Tibial nerve (tissue), 4 donors: Measurements from ENCODE around the gene FRZB. TPM values are rescaled to one million over a fixed set of nuclear protein-coding genes. Genes with fewer than 3 reads are reported as not detected.

ENCODE experiments used
- DNase-seq, 2 donors: peaks; one replicate each; pipeline ENCODE4 v3.0.0-alpha.2; 2019; ENCODE audit warnings: low spot score in 2 of 2
- H3K27ac ChIP-seq, 4 donors: fragments of 200-600 bp; sonication (generic) in 3 of 4; one replicate each; pipeline ENCODE4 v1.5.1; 2017 to 2019; ENCODE audit warnings: mild to moderate bottlenecking in 1 of 4
- H3K27me3 ChIP-seq, 2 donors: fragments of 200-600 bp; sonication (generic) in 1 of 2; one replicate each; pipeline versions ENCODE4 v1.5.1 to v1.6.0; 2017 to 2019
- H3K36me3 ChIP-seq, 3 donors: fragments of 200-600 bp; sonication (generic); one replicate each; pipeline ENCODE4 v1.5.1; 2018 to 2019
- H3K4me1 ChIP-seq, 4 donors: fragments of 200-600 bp; sonication (generic) in 3 of 4; one replicate each; pipeline ENCODE4 v1.5.1; 2017 to 2019
- H3K4me3 ChIP-seq, 4 donors: fragments of 200-600 bp; sonication (generic) in 3 of 4; one replicate each; pipeline ENCODE4 v1.5.1; 2017 to 2019; ENCODE audit warnings: mild to moderate bottlenecking in 1 of 4, moderate library complexity in 1 of 4
- H3K9me3 ChIP-seq, 4 donors: fragments of 200-600 bp; sonication (generic) in 3 of 4; one replicate each; pipeline ENCODE4 v1.5.1; 2017 to 2019
- EP300 ChIP-seq, 2 donors: sonication (generic); formaldehyde crosslinking; IDR thresholded peaks; one replicate each; pipeline ENCODE4 v1.6.1; 2017; ENCODE audit warnings: antibody characterized with exemption in 2 of 2, mild to moderate bottlenecking in 1 of 2
- POLR2A ChIP-seq, 2 donors: fragments of 450-650 bp; IDR thresholded peaks; one replicate each; pipeline ENCODE4 v1.6.1; 2017; ENCODE audit warnings: antibody characterized with exemption in 2 of 2, mild to moderate bottlenecking in 2 of 2, moderate library complexity in 2 of 2
- WGBS, 2 donors: methylation state at CpG; one replicate each; pipeline ENCODE4 v1.1.5; 2018; 5-methylcytosine and 5-hydroxymethylcytosine counted together
- total RNA-seq, 4 donors: library from RNA; depleted of rRNA; stranded (reverse); fragments of >200 nt; gene quantifications; one replicate each; pipeline ENCODE4 v1.1.0, GENCODE V29; 2016
- TF ChIP-seq, protein P1 (sequence below), 5 experiments: fragments of 200-600 bp in 3 of 5; fragments of 450-650 bp in 2 of 5; sonication (generic) in 3 of 5; IDR thresholded peaks; one replicate each; pipeline ENCODE4 v1.5.1; 2016 to 2019; ENCODE audit warnings: antibody characterized with exemption in 5 of 5, mild to moderate bottlenecking in 3 of 5, moderate library complexity in 2 of 5

Gene FRZB
- total RNA-seq, 4 donors from 2014 or later = 3.0 to 12.8 (median 9.6) TPM

DNA sequence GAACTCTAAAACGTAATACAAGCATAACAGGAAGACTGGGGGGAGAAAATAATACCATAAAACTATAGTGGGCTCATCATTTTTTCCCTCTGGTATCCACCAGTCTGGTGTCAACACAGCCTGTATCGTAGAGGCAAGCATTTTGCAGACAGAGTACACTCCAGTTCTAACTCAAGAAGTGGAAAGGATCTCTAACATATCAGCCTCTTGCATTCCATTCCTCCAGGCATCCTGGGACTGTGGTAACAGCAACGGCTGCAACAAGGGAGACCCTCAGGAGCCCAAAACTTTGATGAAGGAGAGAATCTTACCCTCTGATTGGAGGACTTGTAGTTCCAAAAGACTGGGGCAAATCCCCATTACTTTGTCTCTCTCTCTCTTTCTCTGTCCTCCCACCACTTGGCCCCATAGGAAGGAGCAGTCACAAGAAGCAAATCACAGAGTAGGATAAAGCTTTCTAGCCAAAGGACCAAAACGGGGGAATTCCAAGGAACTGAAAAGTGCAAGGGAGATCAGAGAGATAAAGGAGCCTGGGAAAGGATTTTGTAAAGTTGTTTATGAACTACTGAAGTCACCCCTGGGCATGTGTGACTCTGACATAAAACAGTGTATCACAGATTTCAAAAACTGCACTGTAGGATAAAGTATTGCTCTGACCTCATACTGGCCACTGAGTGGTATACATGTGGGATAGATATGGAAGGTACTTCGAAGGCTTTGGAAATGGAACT, 11.9 kb downstream of the FRZB start:
- peaks cover 0 to 13% (median 0%) of the 10 kb centered on the region in 4 donors for H3K9me3 ChIP-seq
- no peaks in the 10 kb centered on the region for H3K36me3 ChIP-seq
- no peaks in the 10 kb centered on the region for H3K27me3 ChIP-seq
- DNase-seq = no peak
- TF ChIP-seq EP300 (IDR thresholded peaks at IDR 0.05) (no peak), POLR2A (IDR thresholded peaks at IDR 0.05) (no peak)
- TF ChIP-seq, protein P1, sequence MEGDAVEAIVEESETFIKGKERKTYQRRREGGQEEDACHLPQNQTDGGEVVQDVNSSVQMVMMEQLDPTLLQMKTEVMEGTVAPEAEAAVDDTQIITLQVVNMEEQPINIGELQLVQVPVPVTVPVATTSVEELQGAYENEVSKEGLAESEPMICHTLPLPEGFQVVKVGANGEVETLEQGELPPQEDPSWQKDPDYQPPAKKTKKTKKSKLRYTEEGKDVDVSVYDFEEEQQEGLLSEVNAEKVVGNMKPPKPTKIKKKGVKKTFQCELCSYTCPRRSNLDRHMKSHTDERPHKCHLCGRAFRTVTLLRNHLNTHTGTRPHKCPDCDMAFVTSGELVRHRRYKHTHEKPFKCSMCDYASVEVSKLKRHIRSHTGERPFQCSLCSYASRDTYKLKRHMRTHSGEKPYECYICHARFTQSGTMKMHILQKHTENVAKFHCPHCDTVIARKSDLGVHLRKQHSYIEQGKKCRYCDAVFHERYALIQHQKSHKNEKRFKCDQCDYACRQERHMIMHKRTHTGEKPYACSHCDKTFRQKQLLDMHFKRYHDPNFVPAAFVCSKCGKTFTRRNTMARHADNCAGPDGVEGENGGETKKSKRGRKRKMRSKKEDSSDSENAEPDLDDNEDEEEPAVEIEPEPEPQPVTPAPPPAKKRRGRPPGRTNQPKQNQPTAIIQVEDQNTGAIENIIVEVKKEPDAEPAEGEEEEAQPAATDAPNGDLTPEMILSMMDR (IDR thresholded peaks at IDR 0.05) = no peak
- H3K27ac ChIP-seq = no peak overlapping the region
- WGBS, 2 donors = 70 to 73% methylated on average over 5 of the region's 5 CpGs
- peaks cover 0 to 8% (median 2%) of the 10 kb centered on the region in 4 donors for H3K4me1 ChIP-seq
- H3K4me3 ChIP-seq = no peak overlapping the region

DNA sequence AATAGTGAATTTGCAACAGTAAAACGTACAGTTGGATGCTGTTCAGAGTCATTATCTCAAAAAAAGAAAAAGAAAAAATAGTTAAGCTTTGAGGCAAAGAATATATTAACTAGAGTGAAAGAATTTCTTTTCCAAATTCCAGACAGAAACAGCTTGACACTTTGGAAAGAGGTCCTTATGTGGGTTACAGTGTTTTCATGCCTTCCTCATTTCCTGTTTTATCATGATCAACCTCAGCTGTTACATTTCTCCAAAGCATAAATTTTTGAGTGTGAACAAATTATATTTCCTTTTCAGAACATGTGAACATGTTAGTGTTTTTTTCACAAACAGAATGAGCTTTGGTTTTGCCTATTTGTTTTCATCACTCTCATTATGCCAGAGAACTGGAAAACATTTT, 13.6 kb downstream of the FRZB start:
- DNase-seq = no peak
- peaks cover 0 to 13% (median 0%) of the 10 kb centered on the region in 4 donors for H3K9me3 ChIP-seq
- H3K27me3 ChIP-seq = no peaks in the 10 kb centered on the region
- no peak overlapping the region for H3K4me3 ChIP-seq
- H3K4me1 ChIP-seq = peaks cover 0 to 8% (median 2%) of the 10 kb centered on the region in 4 donors
- WGBS, 2 donors = 24 to 25% methylated on average over 1 of the region's 1 CpG
- TF ChIP-seq EP300 (IDR thresholded peaks at IDR 0.05) (no peak), POLR2A (IDR thresholded peaks at IDR 0.05) (no peak)
- TF ChIP-seq, protein P1 (IDR thresholded peaks at IDR 0.05) = no peak
- H3K27ac ChIP-seq = no peak overlapping the region
- H3K36me3 ChIP-seq = no peaks in the 10 kb centered on the region

DNA sequence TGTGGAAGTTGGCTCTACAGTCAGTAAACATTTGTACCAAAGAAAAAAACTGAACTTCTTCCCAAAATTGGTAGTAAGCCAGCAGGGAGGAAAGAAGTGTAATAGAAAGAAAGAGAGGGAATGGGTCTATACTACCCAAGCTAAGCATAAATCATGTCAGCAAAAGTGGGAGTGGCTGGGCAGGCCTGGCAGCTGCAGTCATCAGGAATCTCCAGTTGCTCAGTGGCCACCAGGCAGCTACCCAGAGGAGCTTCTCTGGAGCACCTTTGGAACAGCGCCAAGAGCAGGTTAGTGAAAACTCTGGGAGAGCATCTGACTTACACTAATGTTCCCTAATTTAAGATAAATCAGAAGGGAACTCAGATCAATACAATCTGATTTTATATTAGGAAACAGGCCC, 14.3 kb downstream of the FRZB start:
- 95 to 96% methylated on average over 1 of the region's 1 CpG for WGBS, 2 donors
- DNase-seq = no peak
- TF ChIP-seq POLR2A (IDR thresholded peaks at IDR 0.05) = no peak
- TF ChIP-seq EP300 (IDR thresholded peaks at IDR 0.05) = no peak
- TF ChIP-seq, protein P1 (IDR thresholded peaks at IDR 0.05) = no peak
- H3K27me3 ChIP-seq = no peaks in the 10 kb centered on the region
- H3K27ac ChIP-seq = no peak overlapping the region
- peaks cover 0 to 8% (median 0%) of the 10 kb centered on the region in 4 donors for H3K9me3 ChIP-seq
- H3K4me1 ChIP-seq = peaks cover 0 to 8% (median 2%) of the 10 kb centered on the region in 4 donors
- no peaks in the 10 kb centered on the region for H3K36me3 ChIP-seq
- no peak overlapping the region for H3K4me3 ChIP-seq

DNA sequence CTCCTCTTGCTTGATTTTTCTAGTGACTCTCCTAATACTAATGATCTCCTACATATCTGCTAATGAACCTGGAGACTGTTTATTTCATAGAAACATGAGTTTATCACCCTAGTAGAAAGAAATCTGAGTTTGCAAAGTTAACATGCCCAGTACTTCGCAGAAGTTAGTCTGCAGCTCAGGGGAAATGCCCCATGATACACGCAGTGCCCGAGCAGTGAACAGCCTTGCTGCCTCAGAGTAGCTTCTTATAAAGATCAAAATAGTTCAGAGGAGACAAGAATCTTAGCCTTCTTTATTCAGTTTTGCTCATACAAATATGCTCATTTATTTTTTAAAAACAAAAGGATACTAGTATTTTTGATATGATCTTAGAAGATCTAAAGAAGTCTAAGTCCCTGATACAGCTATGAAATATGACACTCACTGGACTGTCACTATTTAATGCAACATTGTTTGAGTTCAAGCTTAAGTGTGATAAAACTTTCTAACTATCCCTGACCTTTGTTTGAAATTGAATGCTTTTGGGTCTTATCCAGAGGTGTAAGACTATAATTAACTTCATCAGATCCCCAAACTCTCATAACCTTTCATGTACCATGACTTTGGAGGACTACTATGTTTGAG, 20.5 kb downstream of the FRZB start:
- DNase-seq = no peak
- TF ChIP-seq EP300 (IDR thresholded peaks at IDR 0.05) (no peak), POLR2A (IDR thresholded peaks at IDR 0.05) (no peak)
- TF ChIP-seq, protein P1 (IDR thresholded peaks at IDR 0.05) = no peak
- WGBS, 2 donors = 36 to 47% methylated on average over 3 of the region's 3 CpGs
- no peaks in the 10 kb centered on the region for H3K4me1 ChIP-seq
- H3K27ac ChIP-seq = no peak overlapping the region
- no peaks in the 10 kb centered on the region for H3K27me3 ChIP-seq
- no peak overlapping the region for H3K4me3 ChIP-seq
- H3K36me3 ChIP-seq = no peaks in the 10 kb centered on the region
- H3K9me3 ChIP-seq = no peaks in the 10 kb centered on the region

DNA sequence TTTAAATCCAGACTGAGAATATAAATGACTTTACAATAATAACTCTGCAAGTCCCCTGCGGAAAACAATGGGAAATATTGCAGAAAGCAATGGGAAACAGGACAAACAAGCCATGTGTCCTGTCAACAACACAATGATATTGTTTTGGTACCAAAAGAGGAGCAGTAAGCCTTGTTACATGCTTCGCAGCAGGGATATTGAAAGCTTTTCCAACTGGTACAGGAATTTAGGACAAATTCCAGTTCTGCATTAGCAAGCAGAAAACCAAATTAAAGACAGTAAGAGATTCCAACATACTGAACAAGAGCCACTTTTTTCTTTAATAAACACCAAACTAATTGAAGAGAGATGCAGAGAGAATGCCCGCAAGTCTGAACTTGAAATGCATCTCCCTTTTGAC, 30.0 kb downstream of the FRZB start:
- Histone ChIP-seq H3K4me1 (no peaks in the 10 kb centered on the region), H3K4me3 (no peak overlapping the region), H3K27ac (no peak overlapping the region), H3K36me3 (no peaks in the 10 kb centered on the region), H3K27me3 (no peaks in the 10 kb centered on the region), H3K9me3 (no peaks in the 10 kb centered on the region)
- no peak for DNase-seq
- TF ChIP-seq EP300 (IDR thresholded peaks at IDR 0.05) (no peak), POLR2A (IDR thresholded peaks at IDR 0.05) (no peak)
- TF ChIP-seq, protein P1 (IDR thresholded peaks at IDR 0.05) = no peak
- 78 to 80% methylated on average over 3 of the region's 3 CpGs for WGBS, 2 donors
